DOHH2 (cell line): ENCODE data around the gene PIM3.
A peak's percentile ranks its signal among the peaks of the same experiment; 100 is the strongest.

Experiments
- CTCF ChIP-seq: fragments of 200-600 bp; sonication (generic); IDR thresholded peaks from one replicate; pipeline ENCODE4 v1.5.1; 2014; ENCODE audit warnings: antibody characterized with exemption, mild to moderate bottlenecking, low read depth, low read length; ENCODE audit not compliant: poor library complexity, severe bottlenecking
- EZH2phosphoT487 ChIP-seq: fragments of 200-600 bp; sonication (generic); IDR thresholded peaks from 2 replicates; pipeline ENCODE4 v1.6.1; 2017; ENCODE audit warnings: borderline replicate concordance, mild to moderate bottlenecking, antibody characterized with exemption, low read length, moderate library complexity, mixed read lengths

- peak; percentile 15 for TF ChIP-seq CTCF
- no peak for TF ChIP-seq EZH2phosphoT487
Measured at GRCh38 chr22:49961005-49961600, 531 bp downstream of the PIM3 start.
